ENCODE data around the gene HSD17B10.

DNA sequence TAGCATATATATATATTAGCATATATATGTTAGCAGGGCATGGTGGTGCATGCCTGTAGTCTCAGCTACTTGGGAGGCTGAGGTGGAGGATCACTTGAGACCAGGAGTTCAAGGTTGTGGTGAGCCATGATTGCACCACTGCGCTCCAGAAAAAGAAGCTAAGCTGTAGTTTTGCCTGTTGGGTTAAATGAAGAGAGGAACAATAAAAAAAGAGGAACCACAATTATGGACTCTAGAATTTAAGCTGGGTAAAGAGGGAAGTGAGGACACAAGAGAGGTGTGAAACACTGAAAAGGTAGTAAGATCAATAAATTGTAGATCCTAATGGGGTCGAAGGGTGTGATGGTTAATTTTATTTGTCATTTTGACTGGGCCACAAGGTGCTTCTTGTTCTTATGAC, 40.5 kb upstream of the HSD17B10 start:
- no peak for TF ChIP-seq USF1 (IDR thresholded peaks at IDR 0.05; ENCODE audit: borderline replicate concordance, low read depth)
- TF ChIP-seq, protein P1, sequence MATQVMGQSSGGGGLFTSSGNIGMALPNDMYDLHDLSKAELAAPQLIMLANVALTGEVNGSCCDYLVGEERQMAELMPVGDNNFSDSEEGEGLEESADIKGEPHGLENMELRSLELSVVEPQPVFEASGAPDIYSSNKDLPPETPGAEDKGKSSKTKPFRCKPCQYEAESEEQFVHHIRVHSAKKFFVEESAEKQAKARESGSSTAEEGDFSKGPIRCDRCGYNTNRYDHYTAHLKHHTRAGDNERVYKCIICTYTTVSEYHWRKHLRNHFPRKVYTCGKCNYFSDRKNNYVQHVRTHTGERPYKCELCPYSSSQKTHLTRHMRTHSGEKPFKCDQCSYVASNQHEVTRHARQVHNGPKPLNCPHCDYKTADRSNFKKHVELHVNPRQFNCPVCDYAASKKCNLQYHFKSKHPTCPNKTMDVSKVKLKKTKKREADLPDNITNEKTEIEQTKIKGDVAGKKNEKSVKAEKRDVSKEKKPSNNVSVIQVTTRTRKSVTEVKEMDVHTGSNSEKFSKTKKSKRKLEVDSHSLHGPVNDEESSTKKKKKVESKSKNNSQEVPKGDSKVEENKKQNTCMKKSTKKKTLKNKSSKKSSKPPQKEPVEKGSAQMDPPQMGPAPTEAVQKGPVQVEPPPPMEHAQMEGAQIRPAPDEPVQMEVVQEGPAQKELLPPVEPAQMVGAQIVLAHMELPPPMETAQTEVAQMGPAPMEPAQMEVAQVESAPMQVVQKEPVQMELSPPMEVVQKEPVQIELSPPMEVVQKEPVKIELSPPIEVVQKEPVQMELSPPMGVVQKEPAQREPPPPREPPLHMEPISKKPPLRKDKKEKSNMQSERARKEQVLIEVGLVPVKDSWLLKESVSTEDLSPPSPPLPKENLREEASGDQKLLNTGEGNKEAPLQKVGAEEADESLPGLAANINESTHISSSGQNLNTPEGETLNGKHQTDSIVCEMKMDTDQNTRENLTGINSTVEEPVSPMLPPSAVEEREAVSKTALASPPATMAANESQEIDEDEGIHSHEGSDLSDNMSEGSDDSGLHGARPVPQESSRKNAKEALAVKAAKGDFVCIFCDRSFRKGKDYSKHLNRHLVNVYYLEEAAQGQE (IDR thresholded peaks at IDR 0.05; ENCODE audit: low read depth, low read length), result no peak
- TF ChIP-seq, protein P2, sequence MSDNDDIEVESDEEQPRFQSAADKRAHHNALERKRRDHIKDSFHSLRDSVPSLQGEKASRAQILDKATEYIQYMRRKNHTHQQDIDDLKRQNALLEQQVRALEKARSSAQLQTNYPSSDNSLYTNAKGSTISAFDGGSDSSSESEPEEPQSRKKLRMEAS (IDR thresholded peaks at IDR 0.05; ENCODE audit: low read depth), result no peak
- TF ChIP-seq CTCF (IDR thresholded peaks at IDR 0.05), result no peak
- TF ChIP-seq NRF1 (IDR thresholded peaks at IDR 0.05; ENCODE audit: low read depth, low read length), result no peak
- TF ChIP-seq EP300 (IDR thresholded peaks at IDR 0.05; ENCODE audit: borderline replicate concordance in 1 of 2, low read depth in 1 of 2, low read length in 1 of 2), result no peak
- TF ChIP-seq JUND (IDR thresholded peaks at IDR 0.05), result no peak
- TF ChIP-seq FOXM1 (IDR thresholded peaks at IDR 0.05; ENCODE audit: low read depth), result no peak
- TF ChIP-seq, protein P3, sequence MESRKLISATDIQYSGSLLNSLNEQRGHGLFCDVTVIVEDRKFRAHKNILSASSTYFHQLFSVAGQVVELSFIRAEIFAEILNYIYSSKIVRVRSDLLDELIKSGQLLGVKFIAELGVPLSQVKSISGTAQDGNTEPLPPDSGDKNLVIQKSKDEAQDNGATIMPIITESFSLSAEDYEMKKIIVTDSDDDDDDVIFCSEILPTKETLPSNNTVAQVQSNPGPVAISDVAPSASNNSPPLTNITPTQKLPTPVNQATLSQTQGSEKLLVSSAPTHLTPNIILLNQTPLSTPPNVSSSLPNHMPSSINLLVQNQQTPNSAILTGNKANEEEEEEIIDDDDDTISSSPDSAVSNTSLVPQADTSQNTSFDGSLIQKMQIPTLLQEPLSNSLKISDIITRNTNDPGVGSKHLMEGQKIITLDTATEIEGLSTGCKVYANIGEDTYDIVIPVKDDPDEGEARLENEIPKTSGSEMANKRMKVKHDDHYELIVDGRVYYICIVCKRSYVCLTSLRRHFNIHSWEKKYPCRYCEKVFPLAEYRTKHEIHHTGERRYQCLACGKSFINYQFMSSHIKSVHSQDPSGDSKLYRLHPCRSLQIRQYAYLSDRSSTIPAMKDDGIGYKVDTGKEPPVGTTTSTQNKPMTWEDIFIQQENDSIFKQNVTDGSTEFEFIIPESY (IDR thresholded peaks at IDR 0.05; ENCODE audit: borderline replicate concordance, low read depth), result no peak
- no peak for TF ChIP-seq RAD21 (IDR thresholded peaks at IDR 0.05; ENCODE audit: low read length)
- TF ChIP-seq RXRA (IDR thresholded peaks at IDR 0.05; ENCODE audit: borderline replicate concordance, low read depth), result no peak
- TF ChIP-seq TAF1 (IDR thresholded peaks at IDR 0.05; ENCODE audit: borderline replicate concordance, low read depth, low read length), result no peak
- TF ChIP-seq USF2 (IDR thresholded peaks at IDR 0.05; ENCODE audit: borderline replicate concordance, low read depth, low read length), result no peak
